Measurements from ENCODE around the gene FNBP1.
A peak's percentile ranks its signal among the peaks of the same experiment; 100 is the strongest.
"Not testable (repeated sequence)": the region's sequence is repeated elsewhere in the genome, so short reads cannot be mapped to it uniquely, and the experiment has no call there.

Gene FNBP1

GRCh38 chr9:129895376-129896268, 147.4 kb downstream of the FNBP1 start:
- no peak for DNase-seq (ENCODE audit: low read depth in 4 of 4, low spot score in 1 of 4)

GRCh38 chr9:129894120-129894823, 148.7 kb downstream of the FNBP1 start:
- DNase-seq (ENCODE audit: low read depth in 4 of 4, low spot score in 1 of 4) = no peak

GRCh38 chr9:129891569-129891968, 151.4 kb downstream of the FNBP1 start:
- DNase-seq (ENCODE audit: low read depth in 4 of 4, low spot score in 1 of 4) = no peak

GRCh38 chr9:129890718-129891299, 152.2 kb downstream of the FNBP1 start:
- not testable (repeated sequence) for DNase-seq (ENCODE audit: low read depth in 4 of 4, low spot score in 1 of 4)

- DNase-seq (ENCODE audit: low read depth in 4 of 4, low spot score in 1 of 4) = peak in 2 of 4 experiments; percentile 69 to 81
Observed at GRCh38 chr9:129889941-129890717, 152.9 kb downstream of the FNBP1 start.

GRCh38 chr9:129889122-129889940, 153.7 kb downstream of the FNBP1 start:
- DNase-seq (ENCODE audit: low read depth in 4 of 4, low spot score in 1 of 4) = no peak

GRCh38 chr9:129888293-129889121, 154.5 kb downstream of the FNBP1 start:
- DNase-seq (ENCODE audit: low read depth in 4 of 4, low spot score in 1 of 4) = peak in 3 of 4 experiments; percentile 65 to 90 (median 79)

- DNase-seq (ENCODE audit: low read depth in 4 of 4, low spot score in 1 of 4) = no peak
Observed at GRCh38 chr9:129887334-129888292, 155.4 kb downstream of the FNBP1 start.

GRCh38 chr9:129886226-129887174, 156.5 kb downstream of the FNBP1 start:
- DNase-seq (ENCODE audit: low read depth in 4 of 4, low spot score in 1 of 4) = no peak

GRCh38 chr9:129885670-129886106, 157.3 kb downstream of the FNBP1 start:
- peak; percentile 64 to 93 (median 79) for DNase-seq (ENCODE audit: low read depth in 4 of 4, low spot score in 1 of 4)

GRCh38 chr9:129885018-129885669, 157.8 kb downstream of the FNBP1 start:
- no peak for DNase-seq (ENCODE audit: low read depth in 4 of 4, low spot score in 1 of 4)

GRCh38 chr9:129884220-129885017, 158.6 kb downstream of the FNBP1 start:
- peak; percentile 81 to 96 (median 90) for DNase-seq (ENCODE audit: low read depth in 4 of 4, low spot score in 1 of 4)

GRCh38 chr9:129881547-129882324, 161.3 kb downstream of the FNBP1 start:
- DNase-seq (ENCODE audit: low read depth in 4 of 4, low spot score in 1 of 4) = no peak

GRCh38 chr9:129880654-129881546, 162.1 kb downstream of the FNBP1 start:
- DNase-seq (ENCODE audit: low read depth in 4 of 4, low spot score in 1 of 4) = no peak

All from stimulated activated CD4-positive, alpha-beta T cell treated with anti-CD3 and anti-CD28 coated beads, Interleukin-1b, Interleukin-23, amount 100 ng/mL, for 24 hours (primary cell).